HEK293 (cell line): ENCODE results near the gene WWC1.

Experiments
- CTCF ChIA-PET: fragments of 350-600 bp; formaldehyde crosslinking; extraction: SDS; loops from one replicate; lab custom pipeline; 2021; ENCODE audit warnings: antibody characterized with exemption; lab: Yijun Ruan, JAX
- POLR2A ChIA-PET: fragments of 300-600 bp; formaldehyde crosslinking; extraction: SDS; loops from one replicate; lab custom pipeline; 2020; ENCODE audit warnings: antibody characterized with exemption, inconsistent platforms; lab: Yijun Ruan, JAX
- H3K27ac ChIP-seq: fragments of 200-500 bp; sonication (Bioruptor generic); 2 replicates; pipeline ENCODE4 v1.5.1; 2014; ENCODE audit warnings: low read depth, low read length, control low read depth, inconsistent platforms; ENCODE audit errors: extremely low read depth
- H3K36me3 ChIP-seq, 2 experiments: fragments of 200-500 bp in 1 of 2; sonication (Bioruptor generic) in 1 of 2; 1 replicate in 1 of 2; 2 replicates in 1 of 2; pipeline ENCODE4 v1.5.1; 2014 to 2017; ENCODE audit warnings: inconsistent platforms in 2 of 2, low read length in 2 of 2; ENCODE audit not compliant: control insufficient read depth in 2 of 2, insufficient read depth in 1 of 2
- H3K4me1 ChIP-seq: fragments of 200-500 bp; sonication (Bioruptor generic); 2 replicates; pipeline ENCODE4 v1.5.1; 2014; ENCODE audit warnings: mild to moderate bottlenecking, low read length, inconsistent platforms; ENCODE audit not compliant: control insufficient read depth, insufficient read depth
- H3K4me3 ChIP-seq: 2 replicates; pipeline ENCODE4 v1.5.1; 2011; ENCODE audit warnings: low read depth, mild to moderate bottlenecking, control low read depth, low read length, moderate library complexity
- H3K9me3 ChIP-seq: fragments of 200-500 bp; sonication (Bioruptor generic); 2 replicates; pipeline ENCODE4 v1.5.1; 2014; ENCODE audit warnings: low read depth, low read length, inconsistent platforms; ENCODE audit not compliant: control insufficient read depth, insufficient read depth
- OSR2 ChIP-seq: fragments of 450-650 bp; formaldehyde crosslinking; IDR thresholded peaks from 2 replicates; pipeline ENCODE4 v1.5.1; 2016; ENCODE audit warnings: missing biosample characterization, missing genetic modification characterization
- PRDM1 ChIP-seq: fragments of 450-650 bp; formaldehyde crosslinking; IDR thresholded peaks from 2 replicates; pipeline ENCODE4; 2016; ENCODE audit warnings: missing biosample characterization, missing genetic modification characterization
- RBAK ChIP-seq: fragments of 450-650 bp; formaldehyde crosslinking; IDR thresholded peaks from 2 replicates; pipeline ENCODE4 v1.5.1; 2016; ENCODE audit warnings: missing biosample characterization, missing genetic modification characterization
- ZBTB48 ChIP-seq: fragments of 450-650 bp; formaldehyde crosslinking; IDR thresholded peaks from 2 replicates; pipeline ENCODE4 v1.5.1; 2016; ENCODE audit warnings: missing biosample characterization, missing genetic modification characterization
- ZBTB8A ChIP-seq: fragments of 450-650 bp; formaldehyde crosslinking; IDR thresholded peaks from 2 replicates; pipeline ENCODE4 v1.5.1; 2016; ENCODE audit warnings: missing biosample characterization, missing genetic modification characterization
- ZFP3 ChIP-seq: fragments of 450-650 bp; formaldehyde crosslinking; IDR thresholded peaks from 2 replicates; pipeline ENCODE4 v1.5.1; 2016; ENCODE audit warnings: low read depth, missing biosample characterization, missing genetic modification characterization
- ZNF214 ChIP-seq: fragments of 450-650 bp; formaldehyde crosslinking; IDR thresholded peaks from 2 replicates; pipeline ENCODE4 v1.5.1; 2017; ENCODE audit warnings: missing biosample characterization, mild to moderate bottlenecking, missing genetic modification characterization, borderline replicate concordance
- ZNF548 ChIP-seq: fragments of 450-650 bp; formaldehyde crosslinking; IDR thresholded peaks from 2 replicates; pipeline ENCODE4 v1.5.1; 2016; ENCODE audit warnings: missing biosample characterization, missing genetic modification characterization
- ZNF558 ChIP-seq: fragments of 450-650 bp; formaldehyde crosslinking; IDR thresholded peaks from 2 replicates; pipeline ENCODE4 v1.5.1; 2016; ENCODE audit warnings: missing biosample characterization, missing genetic modification characterization
- ZNF664 ChIP-seq: fragments of 450-650 bp; formaldehyde crosslinking; IDR thresholded peaks from 2 replicates; pipeline ENCODE4 v1.5.1; 2016; ENCODE audit warnings: missing biosample characterization, missing genetic modification characterization
- ZNF768 ChIP-seq: fragments of 450-650 bp; formaldehyde crosslinking; IDR thresholded peaks from 2 replicates; pipeline ENCODE4 v1.5.1; 2018; ENCODE audit warnings: missing biosample characterization, mild to moderate bottlenecking, missing genetic modification characterization
- ZNF830 ChIP-seq: fragments of 450-650 bp; IDR thresholded peaks from 2 replicates; pipeline ENCODE4 v1.5.0; 2018; ENCODE audit warnings: missing biosample characterization, missing genetic modification characterization, low read depth, mild to moderate bottlenecking, moderate library complexity
- TF ChIP-seq, protein P1 (sequence below): fragments of 450-650 bp; formaldehyde crosslinking; IDR thresholded peaks from 2 replicates; pipeline ENCODE4 v1.5.1; 2016; ENCODE audit warnings: missing biosample characterization, missing genetic modification characterization, borderline replicate concordance
- TF ChIP-seq, protein P2 (sequence below): fragments of 450-650 bp; formaldehyde crosslinking; IDR thresholded peaks from 2 replicates; pipeline ENCODE4 v1.5.1; 2016; ENCODE audit warnings: missing biosample characterization, missing genetic modification characterization, low read depth
- TF ChIP-seq, protein P3 (sequence below): fragments of 450-650 bp; IDR thresholded peaks from 2 replicates; pipeline ENCODE4 v1.5.1; 2018; ENCODE audit warnings: missing biosample characterization, mild to moderate bottlenecking, missing genetic modification characterization
- TF ChIP-seq, protein P4 (sequence below): fragments of 450-650 bp; formaldehyde crosslinking; IDR thresholded peaks from 2 replicates; pipeline ENCODE4 v1.5.1; 2016; ENCODE audit warnings: missing biosample characterization, missing genetic modification characterization
- TF ChIP-seq, protein P5 (sequence below): fragments of 450-650 bp; formaldehyde crosslinking; IDR thresholded peaks from 2 replicates; pipeline ENCODE4 v1.5.1; 2016; ENCODE audit warnings: missing biosample characterization, missing genetic modification characterization
- TF ChIP-seq, protein P6 (sequence below): fragments of 450-650 bp; formaldehyde crosslinking; IDR thresholded peaks from 2 replicates; pipeline ENCODE4 v1.5.1; 2016; ENCODE audit warnings: missing biosample characterization, missing genetic modification characterization
- TF ChIP-seq, protein P7 (sequence below): fragments of 450-650 bp; formaldehyde crosslinking; IDR thresholded peaks from 2 replicates; pipeline ENCODE4 v1.5.1; 2016; ENCODE audit warnings: missing biosample characterization, missing genetic modification characterization
- TF ChIP-seq, protein P8 (sequence below): fragments of 450-650 bp; formaldehyde crosslinking; IDR thresholded peaks from 2 replicates; pipeline ENCODE4 v1.5.1; 2016; ENCODE audit warnings: missing biosample characterization, missing genetic modification characterization

WWC1 gene

DNA sequence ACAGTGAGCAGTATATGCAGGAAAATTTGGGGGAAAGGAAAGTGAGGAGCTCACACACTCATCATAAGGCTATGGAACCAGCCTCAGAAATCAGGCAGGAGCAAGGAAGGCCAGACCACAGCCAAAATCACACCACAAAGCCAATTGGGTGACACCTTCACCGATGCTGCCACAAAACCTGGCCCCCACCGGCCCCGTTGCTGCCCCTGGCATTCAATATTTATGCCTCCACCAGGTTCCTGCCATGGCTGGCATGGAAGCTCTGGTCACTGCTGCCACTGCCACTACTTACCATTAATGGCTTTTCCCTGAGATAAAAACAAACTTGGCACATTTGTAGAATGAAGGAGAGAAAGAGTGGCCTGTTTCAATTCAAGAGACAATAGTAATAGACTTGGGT, 166.1 kb downstream of the WWC1 start:
- no peaks in the 10 kb centered on the region for H3K9me3 ChIP-seq
- H3K27ac ChIP-seq = no peak overlapping the region
- H3K4me3 ChIP-seq = no peak overlapping the region
- CTCF ChIA-PET = interaction anchor here (0.6 kb wide), 1 partner anchor 17 kb away, joined by 3 read pairs; no protein-coding TSS in a partner anchor
- POLR2A ChIA-PET = no interaction called here
- H3K36me3 ChIP-seq = peaks cover 5 to 40% of the 10 kb centered on the region in 2 experiments; a peak in 2 of 3 replicates
- H3K4me1 ChIP-seq = no peaks in the 10 kb centered on the region
- TF ChIP-seq ZNF830 (tag by site-specific recombination) (no peak), ZFP3 (tag by site-specific recombination) (no peak), ZNF768 (tag by site-specific recombination) (no peak), ZNF664 (no peak), ZNF558 (tag by site-specific recombination) (no peak), ZBTB48 (tag by site-specific recombination) (no peak), PRDM1 (tag by site-specific recombination) (no peak), OSR2 (tag by site-specific recombination) (no peak), RBAK (no peak), ZBTB8A (no peak)
- TF ChIP-seq, protein P1, sequence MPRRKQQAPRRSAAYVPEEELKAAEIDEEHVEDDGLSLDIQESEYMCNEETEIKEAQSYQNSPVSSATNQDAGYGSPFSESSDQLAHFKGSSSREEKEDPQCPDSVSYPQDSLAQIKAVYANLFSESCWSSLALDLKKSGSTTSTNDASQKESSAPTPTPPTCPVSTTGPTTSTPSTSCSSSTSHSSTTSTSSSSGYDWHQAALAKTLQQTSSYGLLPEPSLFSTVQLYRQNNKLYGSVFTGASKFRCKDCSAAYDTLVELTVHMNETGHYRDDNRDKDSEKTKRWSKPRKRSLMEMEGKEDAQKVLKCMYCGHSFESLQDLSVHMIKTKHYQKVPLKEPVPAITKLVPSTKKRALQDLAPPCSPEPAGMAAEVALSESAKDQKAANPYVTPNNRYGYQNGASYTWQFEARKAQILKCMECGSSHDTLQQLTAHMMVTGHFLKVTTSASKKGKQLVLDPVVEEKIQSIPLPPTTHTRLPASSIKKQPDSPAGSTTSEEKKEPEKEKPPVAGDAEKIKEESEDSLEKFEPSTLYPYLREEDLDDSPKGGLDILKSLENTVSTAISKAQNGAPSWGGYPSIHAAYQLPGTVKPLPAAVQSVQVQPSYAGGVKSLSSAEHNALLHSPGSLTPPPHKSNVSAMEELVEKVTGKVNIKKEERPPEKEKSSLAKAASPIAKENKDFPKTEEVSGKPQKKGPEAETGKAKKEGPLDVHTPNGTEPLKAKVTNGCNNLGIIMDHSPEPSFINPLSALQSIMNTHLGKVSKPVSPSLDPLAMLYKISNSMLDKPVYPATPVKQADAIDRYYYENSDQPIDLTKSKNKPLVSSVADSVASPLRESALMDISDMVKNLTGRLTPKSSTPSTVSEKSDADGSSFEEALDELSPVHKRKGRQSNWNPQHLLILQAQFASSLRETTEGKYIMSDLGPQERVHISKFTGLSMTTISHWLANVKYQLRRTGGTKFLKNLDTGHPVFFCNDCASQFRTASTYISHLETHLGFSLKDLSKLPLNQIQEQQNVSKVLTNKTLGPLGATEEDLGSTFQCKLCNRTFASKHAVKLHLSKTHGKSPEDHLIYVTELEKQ (tag by site-specific recombination) = no peak

DNA sequence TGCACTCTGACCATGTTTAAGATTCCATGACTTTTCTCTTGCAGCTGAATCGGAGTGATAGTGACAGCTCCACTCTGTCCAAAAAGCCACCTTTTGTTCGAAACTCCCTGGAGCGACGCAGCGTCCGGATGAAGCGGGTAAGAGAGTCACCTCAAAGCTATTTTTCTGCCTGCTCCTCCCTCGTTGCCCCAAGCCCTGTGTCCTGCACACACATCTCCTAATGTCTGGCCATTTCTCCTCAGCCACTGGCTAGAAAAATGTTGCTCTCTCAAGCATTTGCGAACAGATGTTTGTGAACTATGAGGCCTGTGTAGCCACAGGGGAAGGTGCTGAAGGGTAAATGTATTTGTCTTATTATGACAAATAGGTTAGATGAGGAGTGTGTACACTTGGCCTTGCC, 169.2 kb downstream of the WWC1 start:
- POLR2A ChIA-PET = no interaction called here
- H3K27ac ChIP-seq = no peak overlapping the region
- H3K4me3 ChIP-seq = no peak overlapping the region
- CTCF ChIA-PET = no interaction called here
- H3K36me3 ChIP-seq = peaks cover 5 to 43% of the 10 kb centered on the region in 2 experiments; a peak in 2 of 3 replicates
- H3K4me1 ChIP-seq = no peaks in the 10 kb centered on the region
- H3K9me3 ChIP-seq = no peaks in the 10 kb centered on the region
- TF ChIP-seq, protein P2, sequence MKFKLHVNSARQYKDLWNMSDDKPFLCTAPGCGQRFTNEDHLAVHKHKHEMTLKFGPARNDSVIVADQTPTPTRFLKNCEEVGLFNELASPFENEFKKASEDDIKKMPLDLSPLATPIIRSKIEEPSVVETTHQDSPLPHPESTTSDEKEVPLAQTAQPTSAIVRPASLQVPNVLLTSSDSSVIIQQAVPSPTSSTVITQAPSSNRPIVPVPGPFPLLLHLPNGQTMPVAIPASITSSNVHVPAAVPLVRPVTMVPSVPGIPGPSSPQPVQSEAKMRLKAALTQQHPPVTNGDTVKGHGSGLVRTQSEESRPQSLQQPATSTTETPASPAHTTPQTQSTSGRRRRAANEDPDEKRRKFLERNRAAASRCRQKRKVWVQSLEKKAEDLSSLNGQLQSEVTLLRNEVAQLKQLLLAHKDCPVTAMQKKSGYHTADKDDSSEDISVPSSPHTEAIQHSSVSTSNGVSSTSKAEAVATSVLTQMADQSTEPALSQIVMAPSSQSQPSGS (tag by site-specific recombination) = no peak
- TF ChIP-seq, protein P3, sequence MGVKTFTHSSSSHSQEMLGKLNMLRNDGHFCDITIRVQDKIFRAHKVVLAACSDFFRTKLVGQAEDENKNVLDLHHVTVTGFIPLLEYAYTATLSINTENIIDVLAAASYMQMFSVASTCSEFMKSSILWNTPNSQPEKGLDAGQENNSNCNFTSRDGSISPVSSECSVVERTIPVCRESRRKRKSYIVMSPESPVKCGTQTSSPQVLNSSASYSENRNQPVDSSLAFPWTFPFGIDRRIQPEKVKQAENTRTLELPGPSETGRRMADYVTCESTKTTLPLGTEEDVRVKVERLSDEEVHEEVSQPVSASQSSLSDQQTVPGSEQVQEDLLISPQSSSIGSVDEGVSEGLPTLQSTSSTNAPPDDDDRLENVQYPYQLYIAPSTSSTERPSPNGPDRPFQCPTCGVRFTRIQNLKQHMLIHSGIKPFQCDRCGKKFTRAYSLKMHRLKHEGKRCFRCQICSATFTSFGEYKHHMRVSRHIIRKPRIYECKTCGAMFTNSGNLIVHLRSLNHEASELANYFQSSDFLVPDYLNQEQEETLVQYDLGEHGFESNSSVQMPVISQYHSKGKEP = no peak
- TF ChIP-seq, protein P4, sequence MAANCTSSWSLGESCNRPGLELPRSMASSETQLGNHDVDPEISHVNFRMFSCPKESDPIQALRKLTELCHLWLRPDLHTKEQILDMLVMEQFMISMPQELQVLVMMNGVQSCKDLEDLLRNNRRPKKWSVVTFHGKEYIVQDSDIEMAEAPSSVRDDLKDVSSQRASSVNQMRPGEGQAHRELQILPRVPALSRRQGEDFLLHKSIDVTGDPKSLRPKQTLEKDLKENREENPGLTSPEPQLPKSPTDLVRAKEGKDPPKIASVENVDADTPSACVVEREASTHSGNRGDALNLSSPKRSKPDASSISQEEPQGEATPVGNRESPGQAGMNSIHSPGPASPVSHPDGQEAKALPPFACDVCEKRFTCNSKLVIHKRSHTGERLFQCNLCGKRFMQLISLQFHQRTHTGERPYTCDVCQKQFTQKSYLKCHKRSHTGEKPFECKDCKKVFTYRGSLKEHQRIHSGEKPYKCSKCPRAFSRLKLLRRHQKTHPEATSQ (tag by site-specific recombination) = no peak
- TF ChIP-seq, protein P5, sequence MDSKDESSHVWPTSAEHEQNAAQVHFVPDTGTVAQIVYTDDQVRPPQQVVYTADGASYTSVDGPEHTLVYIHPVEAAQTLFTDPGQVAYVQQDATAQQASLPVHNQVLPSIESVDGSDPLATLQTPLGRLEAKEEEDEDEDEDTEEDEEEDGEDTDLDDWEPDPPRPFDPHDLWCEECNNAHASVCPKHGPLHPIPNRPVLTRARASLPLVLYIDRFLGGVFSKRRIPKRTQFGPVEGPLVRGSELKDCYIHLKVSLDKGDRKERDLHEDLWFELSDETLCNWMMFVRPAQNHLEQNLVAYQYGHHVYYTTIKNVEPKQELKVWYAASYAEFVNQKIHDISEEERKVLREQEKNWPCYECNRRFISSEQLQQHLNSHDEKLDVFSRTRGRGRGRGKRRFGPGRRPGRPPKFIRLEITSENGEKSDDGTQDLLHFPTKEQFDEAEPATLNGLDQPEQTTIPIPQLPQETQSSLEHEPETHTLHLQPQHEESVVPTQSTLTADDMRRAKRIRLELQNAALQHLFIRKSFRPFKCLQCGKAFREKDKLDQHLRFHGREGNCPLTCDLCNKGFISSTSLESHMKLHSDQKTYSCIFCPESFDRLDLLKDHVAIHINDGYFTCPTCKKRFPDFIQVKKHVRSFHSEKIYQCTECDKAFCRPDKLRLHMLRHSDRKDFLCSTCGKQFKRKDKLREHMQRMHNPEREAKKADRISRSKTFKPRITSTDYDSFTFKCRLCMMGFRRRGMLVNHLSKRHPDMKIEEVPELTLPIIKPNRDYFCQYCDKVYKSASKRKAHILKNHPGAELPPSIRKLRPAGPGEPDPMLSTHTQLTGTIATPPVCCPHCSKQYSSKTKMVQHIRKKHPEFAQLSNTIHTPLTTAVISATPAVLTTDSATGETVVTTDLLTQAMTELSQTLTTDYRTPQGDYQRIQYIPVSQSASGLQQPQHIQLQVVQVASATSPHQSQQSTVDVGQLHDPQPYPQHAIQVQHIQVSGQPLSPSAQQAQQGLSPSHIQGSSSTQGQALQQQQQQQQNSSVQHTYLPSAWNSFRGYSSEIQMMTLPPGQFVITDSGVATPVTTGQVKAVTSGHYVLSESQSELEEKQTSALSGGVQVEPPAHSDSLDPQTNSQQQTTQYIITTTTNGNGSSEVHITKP = no peak
- TF ChIP-seq, protein P6, sequence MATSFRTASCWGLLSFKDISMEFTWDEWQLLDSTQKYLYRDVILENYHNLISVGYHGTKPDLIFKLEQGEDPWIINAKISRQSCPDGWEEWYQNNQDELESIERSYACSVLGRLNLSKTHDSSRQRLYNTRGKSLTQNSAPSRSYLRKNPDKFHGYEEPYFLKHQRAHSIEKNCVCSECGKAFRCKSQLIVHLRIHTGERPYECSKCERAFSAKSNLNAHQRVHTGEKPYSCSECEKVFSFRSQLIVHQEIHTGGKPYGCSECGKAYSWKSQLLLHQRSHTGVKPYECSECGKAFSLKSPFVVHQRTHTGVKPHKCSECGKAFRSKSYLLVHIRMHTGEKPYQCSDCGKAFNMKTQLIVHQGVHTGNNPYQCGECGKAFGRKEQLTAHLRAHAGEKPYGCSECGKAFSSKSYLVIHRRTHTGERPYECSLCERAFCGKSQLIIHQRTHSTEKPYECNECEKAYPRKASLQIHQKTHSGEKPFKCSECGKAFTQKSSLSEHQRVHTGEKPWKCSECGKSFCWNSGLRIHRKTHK (tag by site-specific recombination) = no peak
- TF ChIP-seq, protein P7, sequence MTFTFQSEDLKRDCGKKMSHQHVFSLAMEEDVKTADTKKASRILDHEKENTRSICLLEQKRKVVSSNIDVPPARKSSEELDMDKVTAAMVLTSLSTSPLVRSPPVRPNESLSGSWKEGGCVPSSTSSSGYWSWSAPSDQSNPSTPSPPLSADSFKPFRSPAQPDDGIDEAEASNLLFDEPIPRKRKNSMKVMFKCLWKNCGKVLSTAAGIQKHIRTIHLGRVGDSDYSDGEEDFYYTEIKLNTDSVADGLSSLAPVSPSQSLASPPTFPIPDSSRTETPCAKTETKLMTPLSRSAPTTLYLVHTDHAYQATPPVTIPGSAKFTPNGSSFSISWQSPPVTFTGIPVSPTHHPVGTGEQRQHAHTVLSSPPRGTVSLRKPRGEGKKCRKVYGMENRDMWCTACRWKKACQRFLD = no peak
- TF ChIP-seq ZNF548 (tag by site-specific recombination) (no peak), ZNF214 (tag by site-specific recombination) (no peak)
- TF ChIP-seq, protein P8, sequence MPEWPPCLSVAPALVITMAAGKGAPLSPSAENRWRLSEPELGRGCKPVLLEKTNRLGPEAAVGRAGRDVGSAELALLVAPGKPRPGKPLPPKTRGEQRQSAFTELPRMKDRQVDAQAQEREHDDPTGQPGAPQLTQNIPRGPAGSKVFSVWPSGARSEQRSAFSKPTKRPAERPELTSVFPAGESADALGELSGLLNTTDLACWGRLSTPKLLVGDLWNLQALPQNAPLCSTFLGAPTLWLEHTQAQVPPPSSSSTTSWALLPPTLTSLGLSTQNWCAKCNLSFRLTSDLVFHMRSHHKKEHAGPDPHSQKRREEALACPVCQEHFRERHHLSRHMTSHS (tag by site-specific recombination) = no peak
